Natural killer cell (primary cell): Measurements from ENCODE around the gene ACOX3. TPM values are rescaled to one million over a fixed set of nuclear protein-coding genes. Genes with fewer than 3 reads are reported as not detected.

Source experiments
- ATAC-seq, 3 donors: fragments of 150-1000 bp in 2 of 3; fragments of 200-7000 bp in 1 of 3; cut with Tn5 transposase; 1 replicate in 1 of 3; 2 replicates in 2 of 3; pipeline ENCODE4 v1.10.0; 2021; ENCODE audit warnings: mild to moderate bottlenecking in 2 of 3, moderate library complexity in 2 of 3
- DNase-seq, 2 donors: peaks; one replicate each; pipeline versions ENCODE4 v3.0.0 to v3.0.0-alpha.2; 2013 to 2021; ENCODE audit warnings: mixed read lengths in 1 of 2
- H3K27ac ChIP-seq: one replicate; pipeline ENCODE4 v1.5.1; 2013; ENCODE audit warnings: mild to moderate bottlenecking, low read length
- H3K27me3 ChIP-seq: one replicate; pipeline ENCODE4 v1.6.1; 2013; ENCODE audit warnings: low read length; ENCODE audit not compliant: control insufficient read depth, insufficient read depth
- H3K36me3 ChIP-seq: one replicate; pipeline ENCODE4 v1.6.1; 2013; ENCODE audit warnings: low read length; ENCODE audit not compliant: control insufficient read depth, insufficient read depth
- H3K4me1 ChIP-seq: one replicate; pipeline ENCODE4 v1.6.1; 2013; ENCODE audit warnings: low read length; ENCODE audit not compliant: control insufficient read depth, insufficient read depth
- H3K4me3 ChIP-seq: one replicate; pipeline ENCODE4 v1.5.1; 2013; ENCODE audit warnings: low read length
- H3K9me3 ChIP-seq: one replicate; pipeline ENCODE4 v1.6.1; 2013; ENCODE audit warnings: low read length; ENCODE audit not compliant: control insufficient read depth, insufficient read depth
- H3K27ac Mint-ChIP-seq, 2 donors: one replicate each; pipeline ENCODE4 v1.8.0; 2022; ENCODE audit warnings: mild to moderate bottlenecking in 2 of 2, mixed read lengths in 2 of 2, moderate library complexity in 1 of 2
- H3K27me3 Mint-ChIP-seq, 2 donors: one replicate each; pipeline ENCODE4 v1.8.0; 2022; ENCODE audit warnings: low read depth in 2 of 2, mixed read lengths in 2 of 2
- H3K36me3 Mint-ChIP-seq: one replicate; pipeline ENCODE4 v1.8.0; 2022; ENCODE audit warnings: mixed read lengths
- H3K4me1 Mint-ChIP-seq, 2 donors: one replicate each; pipeline ENCODE4 v1.8.0; 2022; ENCODE audit warnings: mixed read lengths in 2 of 2
- H3K4me3 Mint-ChIP-seq: one replicate; pipeline ENCODE4 v1.8.0; 2022; ENCODE audit warnings: mild to moderate bottlenecking, moderate library complexity, mixed read lengths
- H3K9me3 Mint-ChIP-seq, 2 donors: one replicate each; pipeline ENCODE4 v1.8.0; 2022; ENCODE audit warnings: mixed read lengths in 2 of 2
- WGBS: methylation state at CpG from one replicate; pipeline ENCODE4 v1.1.7; 2013; ENCODE audit warnings: missing lambda C conversion rate; ENCODE audit not compliant: insufficient coverage; 5-methylcytosine and 5-hydroxymethylcytosine counted together
- intact Hi-C: fragments of 100-400 bp; cut with micrococcal nuclease; formaldehyde crosslinking; loops from one replicate; pipeline ENCODE4 v1.14.2; 2022
- total RNA-seq, 4 donors: library from RNA; stranded (reverse); fragments of 120-200 nt in 1 of 4; gene quantifications; one replicate each; pipeline versions ENCODE4 v1.2.3 to v1.2.4, GENCODE V29; 2013 to 2022
- TF ChIP-seq, protein P1 (sequence below): fragments of 200-600 bp; IDR thresholded peaks from one replicate; pipeline ENCODE4 v1.8.0; 2022; ENCODE audit warnings: antibody characterized with exemption

Gene ACOX3
- total RNA-seq, 3 donors from 2014 or later (not counting 1 experiment from before 2014, with no cell fraction given): 12.4 to 18.3 (median 15.4) TPM

DNA sequence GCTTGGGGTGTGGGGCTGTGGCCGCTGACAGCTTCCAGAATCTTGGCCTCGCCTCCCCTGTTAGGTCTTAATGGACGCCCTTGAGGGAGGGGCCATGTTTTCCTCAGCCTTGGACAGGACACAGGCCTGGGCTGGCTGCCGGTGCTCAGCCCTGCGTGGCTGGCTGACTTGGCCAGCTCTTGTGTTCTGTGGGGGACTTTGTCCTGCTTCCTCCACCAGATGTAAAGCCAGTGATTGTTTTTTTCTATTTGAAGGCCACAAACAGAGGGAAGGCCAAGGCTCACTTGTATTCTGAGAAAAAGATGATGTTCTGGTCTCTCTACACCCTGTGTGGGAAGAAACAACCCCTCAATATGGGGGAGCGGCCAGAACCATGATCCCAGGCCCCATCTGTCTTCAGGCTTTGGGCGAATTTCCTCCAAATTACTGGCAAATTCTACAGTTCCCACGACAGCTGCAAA is 99.7 kb downstream of the ACOX3 start:
- Mint-ChIP-seq H3K27me3 (peaks cover 5 to 17% of the 10 kb centered on the region in 2 donors), H3K9me3 (peaks cover 0 to 2% of the 10 kb centered on the region in 2 donors), H3K4me3 (no peak overlapping the region), H3K27ac (no peak overlapping the region), H3K4me1 (no peaks in the 10 kb centered on the region), H3K36me3 (no peaks in the 10 kb centered on the region)
- DNase-seq (no peak), ATAC-seq (no peak)
- intact Hi-C loops: no loop called here
- no peaks in the 10 kb centered on the region for H3K4me1 ChIP-seq
- H3K9me3 ChIP-seq: no peaks in the 10 kb centered on the region
- no peaks in the 10 kb centered on the region for H3K36me3 ChIP-seq
- TF ChIP-seq, protein P1, sequence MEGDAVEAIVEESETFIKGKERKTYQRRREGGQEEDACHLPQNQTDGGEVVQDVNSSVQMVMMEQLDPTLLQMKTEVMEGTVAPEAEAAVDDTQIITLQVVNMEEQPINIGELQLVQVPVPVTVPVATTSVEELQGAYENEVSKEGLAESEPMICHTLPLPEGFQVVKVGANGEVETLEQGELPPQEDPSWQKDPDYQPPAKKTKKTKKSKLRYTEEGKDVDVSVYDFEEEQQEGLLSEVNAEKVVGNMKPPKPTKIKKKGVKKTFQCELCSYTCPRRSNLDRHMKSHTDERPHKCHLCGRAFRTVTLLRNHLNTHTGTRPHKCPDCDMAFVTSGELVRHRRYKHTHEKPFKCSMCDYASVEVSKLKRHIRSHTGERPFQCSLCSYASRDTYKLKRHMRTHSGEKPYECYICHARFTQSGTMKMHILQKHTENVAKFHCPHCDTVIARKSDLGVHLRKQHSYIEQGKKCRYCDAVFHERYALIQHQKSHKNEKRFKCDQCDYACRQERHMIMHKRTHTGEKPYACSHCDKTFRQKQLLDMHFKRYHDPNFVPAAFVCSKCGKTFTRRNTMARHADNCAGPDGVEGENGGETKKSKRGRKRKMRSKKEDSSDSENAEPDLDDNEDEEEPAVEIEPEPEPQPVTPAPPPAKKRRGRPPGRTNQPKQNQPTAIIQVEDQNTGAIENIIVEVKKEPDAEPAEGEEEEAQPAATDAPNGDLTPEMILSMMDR: no peak
- no peaks in the 10 kb centered on the region for H3K27me3 ChIP-seq
- 85% methylated on average over 5 of the region's 8 CpGs for WGBS
- no peak overlapping the region for H3K27ac ChIP-seq
- H3K4me3 ChIP-seq: no peak overlapping the region

DNA sequence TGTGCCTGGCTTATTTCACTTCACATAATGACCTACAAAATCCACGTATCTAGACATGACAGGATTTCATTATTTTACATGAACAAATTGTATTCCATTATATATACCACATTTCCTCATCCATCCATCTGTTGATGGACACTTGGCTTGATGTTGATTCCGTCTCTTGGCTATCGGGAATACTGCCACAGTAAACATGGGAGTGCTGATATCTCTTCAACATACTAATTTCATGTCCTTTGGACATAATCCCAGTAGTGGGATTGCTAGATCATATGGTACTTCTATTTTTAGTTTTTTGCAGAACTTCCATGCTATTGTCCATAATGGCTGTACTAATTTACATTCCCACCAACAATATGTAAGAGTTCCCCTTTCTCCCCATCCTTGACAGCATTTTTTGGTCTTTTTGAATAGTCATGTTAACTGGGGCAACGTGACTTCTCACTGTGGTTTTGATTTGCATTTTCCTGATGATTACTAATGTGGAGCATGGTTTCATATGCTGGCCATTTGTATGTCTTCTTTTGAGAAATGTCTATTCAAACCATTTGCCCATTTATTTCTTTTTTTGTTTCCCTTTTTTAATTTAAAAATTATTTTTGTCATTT is 102.1 kb downstream of the ACOX3 start:
- no peak for DNase-seq
- no peak for ATAC-seq
- Mint-ChIP-seq H3K4me3 (no peak overlapping the region), H3K9me3 (peaks cover 0 to 2% of the 10 kb centered on the region in 2 donors), H3K27me3 (peaks cover 5 to 17% of the 10 kb centered on the region in 2 donors), H3K4me1 (no peaks in the 10 kb centered on the region), H3K36me3 (no peaks in the 10 kb centered on the region), H3K27ac (no peak overlapping the region)
- 31% methylated on average over 2 of the region's 4 CpGs for WGBS
- H3K36me3 ChIP-seq: no peaks in the 10 kb centered on the region
- no peaks in the 10 kb centered on the region for H3K27me3 ChIP-seq
- no peak overlapping the region for H3K4me3 ChIP-seq
- no peaks in the 10 kb centered on the region for H3K4me1 ChIP-seq
- H3K9me3 ChIP-seq: no peaks in the 10 kb centered on the region
- no peak overlapping the region for H3K27ac ChIP-seq
- TF ChIP-seq, protein P1: no peak
- intact Hi-C loops: no loop called here

DNA sequence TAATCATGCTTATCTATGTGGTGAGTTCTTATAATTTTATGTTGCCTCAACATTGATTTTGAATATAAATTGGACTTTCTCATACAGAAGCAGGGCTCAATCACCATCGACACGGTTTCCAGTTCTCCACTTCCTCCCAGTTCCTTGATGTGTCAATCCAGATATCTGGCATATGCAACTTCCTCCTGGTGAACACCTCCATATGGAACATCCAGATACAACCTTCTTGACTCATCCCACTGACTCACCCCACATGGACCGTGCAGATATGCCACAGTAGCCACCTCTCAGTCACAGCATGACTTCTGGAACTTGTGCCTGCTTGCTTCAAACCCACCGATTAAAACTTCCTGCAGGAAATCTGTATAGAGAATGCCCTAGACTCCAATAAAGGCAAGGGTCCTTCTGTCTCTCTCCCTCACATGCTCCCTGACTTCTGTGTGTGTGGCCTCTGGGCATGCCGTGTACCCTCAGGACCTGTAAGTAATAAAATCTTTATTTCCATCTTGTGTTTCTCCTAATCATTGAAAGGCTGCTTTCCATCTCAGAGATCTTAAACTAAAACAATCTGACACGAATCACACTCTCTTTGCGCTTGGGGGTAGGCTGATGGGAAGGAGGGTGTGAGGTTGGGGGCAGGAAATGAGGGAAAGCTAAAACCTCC is 104.0 kb downstream of the ACOX3 start:
- Mint-ChIP-seq H3K27ac (no peak overlapping the region), H3K4me3 (no peak overlapping the region), H3K27me3 (peaks cover 3 to 11% of the 10 kb centered on the region in 2 donors), H3K36me3 (no peaks in the 10 kb centered on the region), H3K9me3 (peaks cover 0 to 2% of the 10 kb centered on the region in 2 donors), H3K4me1 (no peaks in the 10 kb centered on the region)
- 96% methylated on average over 5 of the region's 7 CpGs for WGBS
- H3K27ac ChIP-seq: no peak overlapping the region
- TF ChIP-seq, protein P1: no peak
- no peaks in the 10 kb centered on the region for H3K9me3 ChIP-seq
- no peaks in the 10 kb centered on the region for H3K27me3 ChIP-seq
- H3K4me1 ChIP-seq: no peaks in the 10 kb centered on the region
- intact Hi-C loops: no loop called here
- H3K4me3 ChIP-seq: no peak overlapping the region
- DNase-seq: no peak
- no peaks in the 10 kb centered on the region for H3K36me3 ChIP-seq
- no peak for ATAC-seq
